NCI-H2081 treated with DMSO at 0.1 percent for 48 hours (cell line): ENCODE measurements around the gene RGS17.
"Not testable (repeated sequence)": the region's sequence is repeated elsewhere in the genome, so short reads cannot be mapped to it uniquely, and the experiment has no call there.

Experiments
- DNase-seq: peaks from one replicate; lab custom pipeline; 2025; lab: John Stamatoyannopoulos, UW

RGS17 gene

GRCh38 chr6:153123801-153124200 lies 7.3 kb downstream of the RGS17 start:
- no peak for DNase-seq

GRCh38 chr6:153121311-153121710 lies 9.8 kb downstream of the RGS17 start:
- DNase-seq = no peak

- DNase-seq = no peak
Measured at GRCh38 chr6:153117986-153118879, 12.8 kb downstream of the RGS17 start.

- DNase-seq = not testable (repeated sequence)
Measured at GRCh38 chr6:153111082-153111481, 20.0 kb downstream of the RGS17 start.

GRCh38 chr6:153110612-153111011 lies 20.5 kb downstream of the RGS17 start:
- not testable (repeated sequence) for DNase-seq

- DNase-seq = no peak
Measured at GRCh38 chr6:153108315-153108714, 22.8 kb downstream of the RGS17 start.

GRCh38 chr6:153106021-153106420 lies 25.1 kb downstream of the RGS17 start:
- DNase-seq = no peak

GRCh38 chr6:153104220-153104619 lies 26.9 kb downstream of the RGS17 start:
- no peak for DNase-seq

GRCh38 chr6:153103319-153103655 lies 27.8 kb downstream of the RGS17 start:
- DNase-seq = no peak

- no peak for DNase-seq
Measured at GRCh38 chr6:153102605-153103318, 28.3 kb downstream of the RGS17 start.

- DNase-seq = no peak
Measured at GRCh38 chr6:153101461-153101860, 29.6 kb downstream of the RGS17 start.

GRCh38 chr6:153099636-153100035 lies 31.4 kb downstream of the RGS17 start:
- no peak for DNase-seq

GRCh38 chr6:153096792-153097191 lies 34.3 kb downstream of the RGS17 start:
- no peak for DNase-seq

- DNase-seq = no peak
Measured at GRCh38 chr6:153096031-153096430, 35.1 kb downstream of the RGS17 start.

GRCh38 chr6:153092082-153093013 lies 38.7 kb downstream of the RGS17 start:
- DNase-seq = no peak

GRCh38 chr6:153090241-153090930 lies 40.7 kb downstream of the RGS17 start:
- no peak for DNase-seq

- DNase-seq = no peak
Measured at GRCh38 chr6:153088796-153089195, 42.3 kb downstream of the RGS17 start.

- DNase-seq = no peak
Measured at GRCh38 chr6:153087436-153087835, 43.6 kb downstream of the RGS17 start.

- no peak for DNase-seq
Measured at GRCh38 chr6:153086225-153086990, 44.7 kb downstream of the RGS17 start.

- DNase-seq = no peak
Measured at GRCh38 chr6:153085239-153085638, 45.8 kb downstream of the RGS17 start.

- DNase-seq = no peak
Measured at GRCh38 chr6:153084393-153084792, 46.7 kb downstream of the RGS17 start.
